Measurements from ENCODE around the gene GNAO1.
A peak's percentile ranks its signal among the peaks of the same experiment; 100 is the strongest.

The GNAO1 gene

DNA sequence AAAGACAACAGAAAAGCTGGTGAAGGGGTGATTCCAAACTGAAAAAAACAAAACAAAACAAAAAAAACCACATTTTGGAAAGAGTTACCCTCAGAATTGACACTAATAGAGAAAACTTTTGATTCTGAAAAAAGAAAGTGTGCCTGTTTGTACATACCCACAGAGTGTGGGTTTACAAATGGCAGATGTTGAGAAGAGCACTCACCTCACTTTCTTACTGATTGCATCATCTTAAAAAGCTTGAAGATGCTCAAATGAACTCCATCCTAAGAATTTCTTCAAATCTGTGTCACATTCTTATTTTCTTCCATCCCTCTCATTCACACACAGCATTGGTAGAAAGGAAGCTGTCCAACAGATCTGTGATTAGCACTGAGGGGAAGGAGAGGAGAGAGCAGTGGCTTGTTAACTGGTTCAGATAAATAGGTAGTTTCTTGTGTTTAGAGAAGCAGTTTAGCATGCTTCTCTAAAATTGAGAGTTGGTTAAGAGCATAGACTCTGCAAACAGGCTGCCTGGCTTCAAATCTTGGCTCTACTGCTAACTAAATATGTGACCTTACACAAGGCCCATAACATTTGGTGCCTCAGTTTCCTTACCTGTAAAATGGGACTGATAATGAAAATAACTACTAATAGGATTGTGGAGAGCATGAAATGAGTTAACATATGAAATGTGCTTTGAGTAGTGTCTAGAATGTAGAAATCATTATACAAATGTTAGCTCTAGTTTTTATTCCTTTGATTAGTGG lies 6.9 kb downstream of the GNAO1 start:
- DNase-seq (ENCODE audit: low read depth) = no peak

DNA sequence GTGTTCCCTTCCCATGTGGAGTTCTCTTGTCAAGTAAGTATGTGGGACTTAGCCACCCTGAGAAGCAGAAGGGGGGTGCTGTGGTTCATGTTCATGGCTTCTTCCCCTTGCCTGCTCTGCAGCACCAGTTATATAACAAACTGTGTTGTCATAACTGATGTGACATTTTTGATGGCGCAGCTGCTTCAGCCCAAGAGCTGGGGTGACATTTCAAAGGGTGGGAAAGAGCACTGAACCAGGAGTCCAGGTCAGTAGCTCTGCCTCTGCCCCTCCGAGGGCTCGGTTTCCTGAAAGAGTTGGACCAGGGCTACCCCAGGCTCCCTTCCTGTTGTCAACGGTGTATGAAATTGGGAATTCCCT lies 7.4 kb downstream of the GNAO1 start:
- DNase-seq (ENCODE audit: low read depth) = no peak

DNA sequence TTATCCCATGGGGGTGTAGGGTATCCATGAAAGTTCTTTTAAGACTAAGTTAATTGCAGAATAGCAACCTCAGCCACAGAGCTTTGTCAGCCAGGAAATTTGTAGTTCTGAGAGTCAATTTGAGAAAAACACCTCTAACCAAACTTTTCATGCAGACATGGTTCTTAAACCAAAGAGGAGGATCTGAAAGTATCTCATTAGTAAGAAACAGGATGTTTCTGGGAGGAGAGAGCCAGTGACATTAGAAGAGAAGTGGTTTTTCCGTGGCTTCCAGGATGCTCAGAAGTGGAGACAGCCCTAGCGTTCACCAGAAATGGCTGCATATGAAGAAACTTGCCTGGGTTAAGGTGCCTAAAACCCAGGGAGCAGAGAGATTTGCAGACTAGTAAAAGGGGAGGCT lies 7.9 kb downstream of the GNAO1 start:
- no peak for DNase-seq (ENCODE audit: low read depth)

DNA sequence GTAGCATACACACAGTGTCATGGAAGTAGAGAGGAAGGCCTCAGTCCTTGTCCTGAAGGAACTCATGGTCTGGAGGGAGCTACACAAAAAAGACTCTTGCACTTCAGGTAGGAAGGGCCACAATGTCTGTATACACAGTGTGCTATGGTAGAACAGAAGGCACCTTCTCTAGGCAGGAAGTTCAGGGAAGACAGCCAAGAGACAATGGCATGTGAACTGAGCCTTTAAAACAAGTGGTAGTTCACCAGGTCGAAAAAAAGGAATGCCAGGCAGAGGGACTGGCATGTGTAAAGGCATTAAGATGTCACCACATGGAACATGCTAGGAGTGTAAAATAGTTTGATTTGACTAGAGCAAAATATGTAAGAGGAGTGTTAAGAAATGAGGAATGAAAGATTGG lies 9.7 kb downstream of the GNAO1 start:
- DNase-seq (ENCODE audit: low read depth) = no peak

DNA sequence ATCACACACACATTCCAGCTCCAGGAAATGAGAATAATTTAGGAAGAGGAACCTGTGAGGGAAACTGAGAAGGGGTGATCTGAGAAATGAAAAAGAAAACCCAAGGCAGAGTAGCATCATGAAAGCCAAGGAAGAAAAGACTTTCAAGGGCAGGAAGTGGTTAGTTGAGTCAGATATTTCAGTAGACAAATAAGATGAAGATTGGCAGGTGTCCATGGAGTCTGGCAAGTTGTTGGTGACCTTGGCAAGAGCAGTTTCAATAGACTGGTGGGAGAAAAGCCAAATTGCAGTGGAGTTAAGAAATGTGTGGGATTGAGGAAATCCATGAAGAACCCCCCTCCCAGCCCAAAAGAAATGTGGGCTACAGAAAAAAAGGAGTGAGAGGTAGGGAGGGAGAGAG lies 10.7 kb downstream of the GNAO1 start:
- DNase-seq (ENCODE audit: low read depth) = no peak

DNA sequence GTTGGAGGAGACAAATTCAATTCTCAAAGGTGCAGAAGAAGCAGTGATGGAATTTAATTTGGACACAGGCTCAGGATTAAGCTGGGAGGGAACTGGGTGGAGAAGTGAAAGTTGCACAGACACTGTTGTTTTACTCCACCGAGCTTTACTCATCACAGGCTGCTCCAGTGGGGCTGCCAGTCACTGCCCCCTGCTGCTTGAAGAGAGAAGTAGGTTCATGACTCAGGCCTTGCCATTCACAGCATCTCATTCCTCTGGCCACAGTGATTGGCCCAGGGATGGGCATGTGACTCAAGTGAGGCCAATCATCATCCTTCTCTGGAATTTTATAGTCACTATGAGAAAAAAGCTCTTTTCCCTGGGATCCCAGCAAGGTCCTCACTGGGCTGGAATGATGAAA lies 11.8 kb downstream of the GNAO1 start:
- no peak for DNase-seq (ENCODE audit: low read depth)

DNA sequence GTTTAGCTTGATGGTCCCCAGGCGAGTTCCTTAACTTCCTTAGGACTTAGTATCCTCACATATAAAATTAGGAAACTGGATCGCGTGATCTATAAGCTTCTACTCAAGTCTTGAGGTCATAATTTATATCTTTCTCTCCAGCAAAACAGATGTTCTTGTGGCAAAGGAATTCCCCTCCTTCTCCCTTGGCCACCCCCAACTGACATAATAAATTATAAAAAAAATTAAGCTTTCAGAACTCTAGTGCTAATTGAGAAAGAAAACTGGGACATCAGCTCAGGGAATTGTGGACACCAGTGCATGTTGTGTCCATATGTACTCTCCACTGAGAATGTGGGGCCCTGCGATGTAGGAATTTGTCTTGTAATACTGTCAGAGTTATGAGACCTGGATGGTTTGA lies 13.5 kb downstream of the GNAO1 start:
- no peak for DNase-seq (ENCODE audit: low read depth)

DNA sequence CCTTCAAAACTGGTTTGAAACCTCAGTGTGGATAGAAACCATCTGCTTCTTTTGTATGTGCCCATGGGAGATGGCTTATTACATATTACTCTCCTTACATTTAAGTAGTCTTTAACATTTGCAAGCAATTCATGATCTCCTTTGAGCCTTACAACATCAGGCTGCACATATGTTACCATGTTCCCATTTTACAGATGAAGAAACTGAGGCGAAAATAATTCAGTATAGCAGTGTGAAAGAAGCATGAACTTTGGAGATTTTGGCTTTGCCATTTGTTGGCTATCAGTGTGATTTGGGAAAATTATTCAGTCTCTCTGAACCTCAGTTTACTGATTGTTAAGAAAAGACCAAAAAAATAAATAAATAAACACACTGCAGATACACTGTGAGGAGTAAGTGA lies 15.7 kb downstream of the GNAO1 start:
- DNase-seq (ENCODE audit: low read depth) = no peak

DNA sequence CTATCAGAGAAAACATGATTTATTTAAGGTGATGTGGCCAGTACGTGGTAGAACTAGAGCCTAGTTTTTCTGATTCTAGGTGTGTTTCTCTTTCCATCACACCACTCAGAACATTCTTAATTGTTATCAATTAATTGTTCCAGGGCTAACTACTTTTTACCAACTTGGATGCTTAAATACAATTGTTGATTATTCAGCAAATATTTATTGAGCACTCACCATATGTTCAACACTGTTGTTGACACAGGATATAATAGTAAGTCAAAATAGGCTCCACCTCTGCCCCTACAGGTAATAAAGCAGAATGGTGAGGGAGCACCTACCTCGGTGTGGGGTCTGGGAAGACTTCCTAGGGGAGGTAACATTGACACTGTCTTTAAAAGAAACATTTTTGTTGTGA lies 16.1 kb downstream of the GNAO1 start:
- DNase-seq (ENCODE audit: low read depth) = no peak

DNA sequence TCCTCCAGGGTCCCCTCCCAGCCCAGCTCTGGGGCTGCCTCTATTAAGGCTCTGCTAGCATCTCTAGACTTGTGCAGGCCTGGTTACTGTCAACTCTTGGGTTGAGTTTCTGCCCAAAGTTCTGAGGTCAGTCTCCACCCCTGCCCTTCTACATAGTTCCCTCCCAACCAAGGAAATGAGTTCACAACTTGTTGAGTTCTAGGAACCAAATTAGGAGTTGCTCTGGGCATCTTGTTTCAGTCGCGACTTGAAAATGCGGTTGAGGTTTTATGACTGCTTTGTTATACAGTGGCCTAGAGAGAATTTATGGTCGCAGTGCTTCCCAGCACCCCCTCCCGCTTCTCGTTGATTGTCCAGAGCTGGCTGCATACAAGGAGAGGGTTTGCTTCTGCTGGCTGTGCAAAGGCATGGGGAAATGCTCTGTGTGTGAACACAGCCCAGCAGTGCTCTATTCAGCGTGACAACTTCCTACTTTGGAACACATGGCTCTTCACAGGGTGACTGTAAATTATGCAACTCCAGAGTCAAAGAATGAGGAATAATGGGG lies 20.2 kb downstream of the GNAO1 start:
- no peak for DNase-seq (ENCODE audit: low read depth)

DNA sequence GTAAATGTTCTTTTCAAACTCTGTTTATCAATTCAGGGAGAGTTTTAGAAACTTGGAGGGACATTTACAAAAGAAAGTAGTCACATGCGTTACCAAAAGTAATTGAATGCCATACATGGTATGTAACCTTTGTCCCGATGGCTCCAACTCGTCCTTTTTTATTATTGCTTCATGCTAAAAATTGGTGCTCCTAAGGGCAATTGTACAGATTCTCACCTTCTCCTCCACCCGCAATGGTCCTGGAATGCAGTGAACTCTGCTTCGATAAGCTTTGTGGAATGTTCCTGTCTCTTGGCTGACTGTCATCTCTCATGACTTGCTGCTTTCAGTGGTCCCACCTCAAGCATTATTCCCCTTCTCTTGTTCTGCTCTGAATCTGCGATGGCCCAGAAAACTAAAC lies 20.9 kb downstream of the GNAO1 start:
- no peak for DNase-seq (ENCODE audit: low read depth)

DNA sequence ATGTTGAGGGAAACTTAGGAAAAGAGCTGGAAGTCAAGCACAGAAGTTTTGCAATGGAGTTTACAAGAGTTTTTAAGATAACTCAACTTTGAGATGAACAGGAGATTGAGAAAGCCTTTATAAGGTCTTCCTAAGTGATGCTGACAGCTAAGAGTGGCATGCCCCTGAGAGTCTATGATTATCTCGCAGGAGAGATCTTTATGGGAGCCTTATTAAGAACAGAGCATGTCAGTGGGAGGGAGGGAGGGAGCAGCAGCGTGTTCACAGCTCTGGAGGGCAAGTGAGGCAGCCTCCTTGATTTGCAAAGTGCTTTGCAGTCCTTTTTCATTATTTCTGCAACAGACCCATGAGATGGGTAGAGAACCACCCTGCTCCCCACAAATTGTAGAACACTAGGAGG lies 30.7 kb downstream of the GNAO1 start:
- no peak for DNase-seq (ENCODE audit: low read depth)

DNA sequence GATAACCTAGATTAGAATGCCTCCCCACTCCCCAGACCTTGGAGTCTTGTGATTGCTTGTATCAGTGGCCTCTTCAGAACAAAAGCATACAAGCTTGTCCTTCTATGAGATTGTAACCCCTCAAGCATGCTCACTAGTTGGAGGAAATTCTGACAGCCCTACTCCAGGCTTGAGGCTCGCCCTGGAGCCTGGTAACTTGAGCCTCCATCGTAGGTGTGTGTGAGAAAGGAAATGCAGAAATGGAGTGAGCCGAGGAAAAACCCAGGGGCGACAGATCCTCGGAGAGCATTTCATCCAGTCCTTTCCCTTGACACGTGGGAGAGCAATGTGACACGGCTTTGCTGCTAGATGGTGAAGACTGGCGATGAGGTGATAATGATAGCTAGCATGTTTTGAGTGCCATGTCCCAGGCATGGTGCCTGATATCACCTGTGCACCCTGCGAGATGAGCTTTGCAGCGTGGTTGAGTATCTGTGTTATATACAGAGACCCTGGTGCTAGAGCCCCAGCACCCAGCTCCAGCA lies 31.2 kb downstream of the GNAO1 start:
- DNase-seq (ENCODE audit: low read depth) = no peak

DNA sequence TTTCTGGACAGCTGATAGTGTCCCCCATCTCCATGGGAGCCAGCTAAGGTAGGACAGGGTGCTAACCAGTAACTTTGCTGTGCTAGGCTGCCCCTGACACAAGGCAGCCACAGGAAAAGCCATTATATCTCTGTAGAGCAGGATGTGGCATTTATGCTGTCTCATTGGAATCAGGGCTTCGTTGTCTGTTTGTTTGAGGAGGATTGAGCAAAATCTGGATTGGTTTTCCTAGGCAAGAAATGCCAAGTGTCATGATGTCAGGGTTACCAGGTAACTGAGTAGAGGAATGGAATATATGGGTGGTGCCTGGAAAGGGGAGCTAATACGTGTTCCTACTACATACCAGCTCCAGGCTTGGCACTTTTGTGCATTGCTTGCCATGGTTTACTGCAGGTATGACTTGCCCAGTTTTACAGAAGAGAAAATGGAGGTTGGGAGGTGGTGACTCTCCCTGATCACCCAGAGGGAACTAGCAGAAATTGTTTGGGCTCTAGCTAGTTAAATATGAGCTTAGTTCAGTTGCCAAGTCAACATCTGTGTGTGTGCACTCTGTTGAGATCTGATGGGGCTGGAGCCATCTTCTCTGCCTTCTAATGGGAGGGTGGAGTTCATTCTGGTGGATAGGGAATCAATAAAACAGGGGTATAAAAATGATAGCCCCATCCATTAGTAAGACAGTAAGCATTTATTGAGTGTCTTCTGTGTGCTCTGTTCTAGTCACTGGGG lies 33.9 kb downstream of the GNAO1 start:
- DNase-seq (ENCODE audit: low read depth) = no peak

DNA sequence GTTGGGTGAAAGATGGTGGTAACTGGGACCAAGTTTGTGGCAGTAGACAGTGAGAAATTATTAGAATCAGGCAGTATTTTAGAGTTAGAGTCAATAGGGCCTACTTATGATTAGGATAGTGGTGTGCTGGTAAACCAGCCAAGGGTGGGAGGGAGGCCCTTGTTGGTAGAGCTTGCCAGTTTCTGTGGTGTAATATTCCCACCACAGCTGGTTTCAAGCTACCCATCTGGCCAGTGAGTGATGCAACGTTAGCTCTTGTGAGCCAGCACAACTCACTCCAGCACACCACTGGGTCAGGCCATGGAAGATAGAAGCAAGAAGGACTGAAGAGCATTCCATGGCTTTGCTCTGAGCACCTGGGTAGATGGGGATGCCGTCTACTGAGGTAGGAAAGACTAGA lies 34.9 kb downstream of the GNAO1 start:
- DNase-seq (ENCODE audit: low read depth) = peak; percentile 32

DNA sequence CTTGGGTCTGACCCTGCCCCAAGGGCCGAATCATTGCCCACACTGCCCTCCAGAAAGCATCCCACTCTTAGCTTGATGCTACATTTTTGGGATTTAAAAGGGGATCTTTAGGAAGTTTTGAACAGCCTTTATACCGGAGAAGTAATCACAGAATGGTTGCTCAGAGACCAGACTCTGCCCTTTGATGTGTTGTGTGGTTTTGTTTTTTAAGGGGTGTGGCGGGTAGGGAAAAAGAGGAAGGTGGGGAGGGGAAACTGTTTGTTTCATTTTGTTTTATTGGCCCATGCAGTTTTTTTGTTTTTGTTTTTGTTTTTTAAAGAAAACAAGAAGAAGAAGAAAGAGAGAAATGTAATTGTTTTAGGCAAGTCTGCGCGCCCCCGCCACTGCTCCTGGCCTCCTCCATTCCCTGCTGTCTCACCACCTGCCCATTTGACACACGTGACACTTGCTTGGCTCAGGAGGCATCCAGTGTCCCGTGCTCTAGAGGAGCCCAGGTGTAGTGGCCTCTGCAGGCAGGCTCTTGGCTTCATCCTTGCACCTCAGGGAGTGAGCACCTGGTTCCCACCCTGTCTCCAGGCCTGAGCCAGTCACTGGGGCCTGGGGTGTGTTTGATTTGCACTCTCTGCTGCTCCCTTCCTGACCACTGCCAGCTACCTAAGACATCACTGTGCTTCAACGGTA lies 35.7 kb downstream of the GNAO1 start:
- no peak for DNase-seq (ENCODE audit: low read depth)

DNA sequence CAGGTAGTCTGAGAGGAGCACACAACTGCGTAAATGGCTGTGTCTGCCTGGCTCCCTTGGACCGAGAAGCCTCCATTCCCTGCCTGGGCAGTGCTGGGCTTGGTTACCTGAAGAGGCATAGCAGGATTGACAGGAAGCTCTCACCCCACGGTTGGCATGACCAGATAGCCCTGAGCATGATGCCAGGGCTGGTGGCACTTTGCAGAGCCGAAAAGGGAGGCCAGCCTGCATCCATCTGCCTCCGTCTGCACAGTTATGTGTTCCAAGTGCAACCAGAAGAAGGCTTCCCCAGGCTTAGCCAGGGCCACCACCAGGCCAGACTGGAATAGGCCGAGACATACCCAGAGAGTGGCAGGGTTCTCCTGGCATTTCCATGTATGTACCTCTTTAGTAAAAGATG lies 36.6 kb downstream of the GNAO1 start:
- no peak for DNase-seq (ENCODE audit: low read depth)

DNA sequence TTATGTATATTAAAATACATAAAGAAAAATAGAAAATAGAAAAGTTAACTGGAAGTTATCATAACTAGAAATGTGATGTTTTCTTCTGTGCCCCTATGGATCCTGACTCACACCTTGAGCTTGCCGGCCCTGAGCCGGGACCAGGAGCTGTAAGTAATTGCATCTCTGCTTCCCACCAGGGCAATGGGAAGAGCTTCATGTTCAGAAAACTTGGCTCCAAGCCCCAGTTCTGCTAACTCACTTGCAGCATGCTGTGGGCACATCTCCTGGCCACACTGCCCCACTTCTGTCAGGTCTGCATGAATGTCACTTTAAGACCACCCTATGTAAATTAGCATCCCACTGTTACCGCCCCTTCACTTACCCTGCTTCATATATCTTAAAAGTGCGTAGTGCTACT lies 37.2 kb downstream of the GNAO1 start:
- no peak for DNase-seq (ENCODE audit: low read depth)

DNA sequence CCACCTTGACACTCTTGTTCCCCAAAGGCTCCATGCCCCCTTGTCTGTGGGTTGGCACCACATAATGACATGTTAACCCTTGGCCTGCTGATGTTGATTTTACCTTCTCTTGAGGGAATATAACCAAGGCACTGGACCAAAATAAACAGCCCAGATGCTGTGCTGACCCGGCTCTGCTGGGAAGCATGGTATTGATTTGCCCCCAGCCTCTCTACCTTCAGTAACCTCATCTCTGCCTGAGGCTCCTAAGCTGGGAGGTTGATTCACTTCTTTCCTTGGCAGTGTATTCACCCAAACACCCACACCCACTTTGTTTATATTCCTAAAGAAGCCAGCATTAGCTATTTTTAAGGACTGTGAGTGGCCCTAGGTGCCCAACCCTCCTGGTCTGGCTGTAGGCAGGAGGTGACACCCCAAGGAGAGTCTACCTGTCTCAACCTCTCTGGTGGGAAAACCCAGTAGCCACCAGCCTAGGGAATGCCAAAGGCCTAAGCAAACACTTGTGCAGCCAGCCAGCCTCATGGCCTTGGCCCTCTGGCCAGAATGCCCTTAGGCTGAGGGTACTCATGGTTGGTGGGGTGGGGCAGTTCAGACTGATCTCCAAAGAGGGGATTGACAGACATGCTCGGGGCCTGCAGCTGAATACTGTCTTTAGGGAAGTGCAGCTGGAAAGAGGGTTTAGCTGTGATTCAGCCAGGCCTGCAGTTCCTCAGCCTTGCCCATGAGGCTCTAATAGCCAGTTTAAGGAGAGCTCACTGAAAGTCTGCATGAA lies 42.7 kb downstream of the GNAO1 start:
- no peak for DNase-seq (ENCODE audit: low read depth)

DNA sequence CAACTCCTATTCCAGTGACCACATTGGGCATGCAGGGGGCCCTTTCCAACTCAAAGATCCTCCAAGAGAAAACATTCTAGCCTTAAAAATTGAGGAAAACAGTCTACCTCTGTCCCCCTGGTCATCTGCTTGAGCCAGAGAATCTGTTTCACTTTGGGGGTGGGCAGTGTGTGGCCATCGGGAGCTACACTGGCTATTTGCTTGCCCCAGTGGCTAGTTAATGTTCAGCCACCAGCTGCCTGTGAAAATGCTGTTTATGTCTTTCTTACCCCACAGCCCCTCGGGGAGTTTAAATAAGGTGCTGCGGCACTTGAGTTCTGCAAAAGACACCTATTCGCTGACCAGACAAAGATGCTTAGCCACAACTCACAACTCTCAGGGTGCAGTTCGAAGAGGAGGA lies 43.4 kb downstream of the GNAO1 start:
- no peak for DNase-seq (ENCODE audit: low read depth)

DNA sequence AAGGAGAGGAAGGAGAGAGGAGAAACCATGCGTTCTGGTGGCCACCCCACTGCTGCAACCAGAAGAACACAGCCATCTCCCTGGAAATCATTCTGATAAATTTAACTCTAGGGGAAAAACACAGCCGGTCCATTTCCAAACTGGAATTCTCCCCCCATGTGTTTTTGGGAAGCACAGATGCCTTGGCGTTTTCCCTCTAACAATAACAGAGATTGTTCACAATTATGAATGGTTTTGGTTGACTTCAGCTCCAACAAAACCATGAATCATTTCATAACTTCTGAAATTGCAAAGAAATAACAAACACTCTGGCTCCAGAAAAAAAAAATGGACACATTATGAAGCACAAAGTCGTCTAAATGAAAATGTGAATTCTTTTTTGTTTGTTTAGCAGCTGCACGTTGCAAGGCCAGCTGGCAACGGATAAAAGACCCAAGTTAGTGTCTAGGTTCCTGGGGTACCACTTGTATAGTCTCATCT lies 46.2 kb downstream of the GNAO1 start:
- peak; percentile 20 for DNase-seq (ENCODE audit: low read depth)

DNA sequence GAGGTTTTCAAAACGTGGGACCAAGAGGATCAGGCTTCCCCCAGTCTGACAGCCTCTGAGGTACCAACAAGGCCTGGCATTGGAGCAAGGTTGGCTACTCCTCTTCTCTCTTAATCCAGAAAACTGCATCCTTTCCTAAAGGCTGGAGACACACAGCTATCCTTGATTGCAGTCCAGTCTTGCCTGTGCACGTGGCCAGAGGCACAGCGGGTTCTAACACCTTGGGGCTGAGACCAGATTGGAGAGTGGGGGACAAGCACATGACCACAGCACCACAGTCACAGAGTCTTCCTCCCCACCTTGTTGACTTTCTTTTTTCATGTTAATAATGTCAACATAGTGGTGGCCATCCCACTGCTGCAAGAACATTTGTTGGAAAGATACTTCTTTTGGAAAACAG lies 46.9 kb downstream of the GNAO1 start:
- no peak for DNase-seq (ENCODE audit: low read depth)
